ENCODE data around the gene TULP3.

The TULP3 gene

DNA sequence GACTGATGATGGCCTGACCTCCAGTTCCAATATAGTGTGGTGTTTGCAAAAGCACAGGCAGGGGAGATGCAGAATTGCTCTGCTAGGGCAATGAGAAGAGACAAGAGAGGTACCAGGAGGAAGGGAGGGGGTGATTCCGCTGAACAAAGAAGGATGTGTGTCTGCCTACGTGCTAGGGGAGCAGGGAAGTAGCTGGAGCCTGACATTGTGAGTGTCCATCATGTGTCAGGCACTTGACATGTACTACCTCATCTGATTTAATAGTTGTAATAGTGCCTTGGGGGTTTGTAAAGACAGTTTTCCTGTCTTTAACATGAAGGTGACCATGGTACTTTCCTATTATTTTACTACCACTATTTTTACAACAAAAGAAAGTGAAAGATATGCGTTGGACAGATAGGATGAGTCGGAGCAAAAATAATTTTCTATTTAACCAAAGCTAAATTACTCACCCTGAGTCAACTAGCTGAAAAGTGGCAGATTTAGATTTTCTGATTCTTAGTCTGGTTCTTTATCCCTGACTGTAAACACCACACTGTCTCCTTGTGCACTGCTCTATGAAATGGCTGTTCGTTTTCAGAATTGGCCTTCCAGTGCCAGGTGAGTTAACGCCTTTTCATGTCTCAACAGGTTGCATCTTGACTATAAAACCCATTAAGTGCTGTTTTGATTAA lies 34.8 kb downstream of the TULP3 start:
- H3K27me3 Mint-ChIP-seq (ENCODE audit: low read depth): no peaks in the 10 kb centered on the region
- no peak overlapping the region for H3K27ac Mint-ChIP-seq
- no peaks in the 10 kb centered on the region for H3K36me3 Mint-ChIP-seq (ENCODE audit: low read depth)
- no peaks in the 10 kb centered on the region for H3K9me3 Mint-ChIP-seq
- no peak overlapping the region for H3K4me3 Mint-ChIP-seq
- H3K4me1 Mint-ChIP-seq (ENCODE audit: low read depth): no peaks in the 10 kb centered on the region
- no peak for DNase-seq (ENCODE audit: low spot score)

DNA sequence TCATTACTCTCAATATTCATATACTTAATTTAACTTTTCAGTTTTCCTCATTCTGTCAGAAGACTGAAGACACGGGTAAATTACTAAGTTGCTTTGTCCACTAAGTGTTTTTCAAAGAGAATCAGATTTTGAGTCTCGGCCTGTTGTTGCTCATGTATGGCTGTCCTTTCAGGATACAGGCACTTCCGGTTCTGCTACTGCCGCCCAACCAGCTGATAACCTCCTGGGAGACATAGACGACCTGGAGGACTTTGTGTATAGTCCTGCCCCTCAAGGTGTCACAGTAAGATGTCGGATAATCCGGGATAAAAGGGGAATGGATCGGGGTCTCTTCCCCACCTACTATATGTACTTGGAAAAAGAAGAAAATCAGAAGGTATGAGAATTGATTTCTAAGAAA lies 40.2 kb downstream of the TULP3 start:
- Mint-ChIP-seq H3K4me3 (no peak overlapping the region), H3K4me1 (ENCODE audit: low read depth) (no peaks in the 10 kb centered on the region), H3K36me3 (ENCODE audit: low read depth) (peaks cover 7% of the 10 kb centered on the region), H3K27me3 (ENCODE audit: low read depth) (no peaks in the 10 kb centered on the region), H3K27ac (no peak overlapping the region), H3K9me3 (no peaks in the 10 kb centered on the region)
- DNase-seq (ENCODE audit: low spot score): no peak

DNA sequence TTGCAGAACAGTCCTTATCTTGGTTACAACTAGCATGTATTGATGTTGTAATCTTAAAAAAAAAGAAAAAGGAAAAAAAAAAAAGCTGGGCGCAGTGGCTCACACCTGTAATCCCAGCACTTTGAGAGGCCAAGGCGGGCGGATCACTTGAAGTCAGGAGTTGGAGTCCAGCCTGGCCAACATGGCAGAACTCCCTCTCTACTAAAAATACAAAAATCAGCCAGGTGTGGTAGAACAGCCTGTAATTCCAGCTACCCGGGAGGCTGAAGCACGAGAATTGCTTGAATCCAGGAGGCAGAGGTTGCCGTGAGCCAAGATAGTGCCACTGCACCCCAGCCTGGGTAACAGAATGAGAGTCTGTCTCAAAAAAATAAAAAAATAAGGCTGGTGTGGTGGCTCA lies 42.9 kb downstream of the TULP3 start:
- DNase-seq (ENCODE audit: low spot score): no peak
- Mint-ChIP-seq H3K27me3 (ENCODE audit: low read depth) (no peaks in the 10 kb centered on the region), H3K27ac (no peak overlapping the region), H3K36me3 (ENCODE audit: low read depth) (peaks cover 7% of the 10 kb centered on the region), H3K4me1 (ENCODE audit: low read depth) (no peaks in the 10 kb centered on the region), H3K9me3 (no peaks in the 10 kb centered on the region), H3K4me3 (no peak overlapping the region)

DNA sequence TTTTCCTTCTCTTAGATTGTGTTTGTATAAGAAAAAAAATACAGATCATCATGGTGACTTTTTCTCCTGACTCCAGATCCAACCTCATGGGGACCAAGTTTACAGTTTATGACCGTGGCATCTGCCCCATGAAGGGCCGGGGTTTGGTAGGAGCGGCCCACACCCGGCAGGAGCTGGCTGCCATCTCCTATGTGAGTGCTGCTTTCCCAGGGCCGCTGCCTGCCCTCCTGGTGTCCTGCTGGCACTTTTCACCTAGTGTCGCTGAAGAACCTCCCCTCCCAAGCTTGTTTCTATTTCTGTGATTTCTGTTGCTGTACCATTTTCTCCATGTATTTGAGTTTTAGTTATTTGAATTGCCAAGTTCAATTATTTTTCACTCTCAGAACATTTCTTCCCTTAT lies 43.7 kb downstream of the TULP3 start:
- H3K4me1 Mint-ChIP-seq (ENCODE audit: low read depth): no peaks in the 10 kb centered on the region
- no peaks in the 10 kb centered on the region for H3K9me3 Mint-ChIP-seq
- no peak for DNase-seq (ENCODE audit: low spot score)
- no peak overlapping the region for H3K27ac Mint-ChIP-seq
- H3K36me3 Mint-ChIP-seq (ENCODE audit: low read depth): peaks cover 7% of the 10 kb centered on the region
- no peak overlapping the region for H3K4me3 Mint-ChIP-seq
- no peaks in the 10 kb centered on the region for H3K27me3 Mint-ChIP-seq (ENCODE audit: low read depth)

DNA sequence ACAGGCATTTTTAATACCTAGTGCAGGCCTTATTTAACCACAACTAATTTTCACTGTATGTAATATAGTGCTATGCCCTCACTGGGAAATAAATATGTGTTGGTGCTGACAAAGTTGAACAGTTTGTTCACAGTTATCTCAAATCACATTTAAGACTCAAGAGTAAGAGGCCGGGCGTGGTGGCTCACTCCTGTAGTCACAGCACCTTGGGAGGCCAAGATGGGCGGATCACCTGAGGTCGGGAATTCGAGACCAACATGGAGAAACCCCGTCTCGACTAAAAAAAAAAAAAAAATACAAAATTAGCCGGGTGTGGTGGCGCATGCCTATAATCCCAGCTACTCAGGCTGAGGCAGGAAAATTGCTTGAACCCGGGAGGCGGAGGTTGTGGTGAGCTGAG lies 45.6 kb downstream of the TULP3 start:
- no peak overlapping the region for H3K4me3 Mint-ChIP-seq
- no peak overlapping the region for H3K27ac Mint-ChIP-seq
- peaks cover 5% of the 10 kb centered on the region for H3K36me3 Mint-ChIP-seq (ENCODE audit: low read depth)
- DNase-seq (ENCODE audit: low spot score): no peak
- no peaks in the 10 kb centered on the region for H3K27me3 Mint-ChIP-seq (ENCODE audit: low read depth)
- no peaks in the 10 kb centered on the region for H3K9me3 Mint-ChIP-seq
- no peaks in the 10 kb centered on the region for H3K4me1 Mint-ChIP-seq (ENCODE audit: low read depth)

DNA sequence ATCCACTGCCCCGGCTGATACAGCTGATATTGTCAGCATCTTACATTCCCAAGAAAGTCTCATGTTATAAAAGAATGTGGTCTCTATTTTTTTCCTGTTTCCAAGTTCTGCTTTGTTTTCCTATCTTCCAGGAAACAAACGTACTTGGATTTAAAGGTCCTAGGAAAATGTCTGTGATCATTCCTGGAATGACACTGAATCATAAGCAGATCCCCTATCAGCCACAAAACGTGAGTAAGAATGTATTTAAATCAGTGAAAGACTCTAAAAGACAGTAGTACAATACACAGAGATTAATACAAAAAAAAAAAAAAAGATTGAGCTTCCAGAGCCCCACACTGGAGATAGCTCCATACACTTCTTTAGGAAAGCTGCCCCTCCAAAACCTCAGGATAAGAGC lies 46.8 kb downstream of the TULP3 start:
- no peaks in the 10 kb centered on the region for H3K9me3 Mint-ChIP-seq
- no peak for DNase-seq (ENCODE audit: low spot score)
- no peaks in the 10 kb centered on the region for H3K27me3 Mint-ChIP-seq (ENCODE audit: low read depth)
- H3K27ac Mint-ChIP-seq: no peak overlapping the region
- peaks cover 5% of the 10 kb centered on the region for H3K36me3 Mint-ChIP-seq (ENCODE audit: low read depth)
- H3K4me3 Mint-ChIP-seq: no peak overlapping the region
- H3K4me1 Mint-ChIP-seq (ENCODE audit: low read depth): no peaks in the 10 kb centered on the region

DNA sequence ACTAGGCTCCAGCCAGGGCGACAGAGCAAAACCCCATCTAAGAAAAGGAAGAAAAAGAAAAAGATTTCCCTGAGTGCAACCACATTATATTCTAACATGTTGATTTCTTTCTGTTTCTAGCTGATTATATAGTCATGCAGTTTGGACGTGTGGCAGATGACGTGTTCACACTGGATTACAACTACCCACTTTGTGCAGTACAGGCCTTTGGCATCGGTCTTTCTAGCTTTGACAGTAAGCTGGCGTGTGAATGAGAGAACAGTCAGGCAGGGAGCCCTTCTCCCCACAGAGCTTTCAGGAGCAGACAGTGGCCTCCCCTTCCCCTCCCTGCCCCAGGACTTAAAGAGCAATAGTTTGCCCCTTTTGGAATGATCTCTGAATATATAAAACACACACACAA lies 48.5 kb downstream of the TULP3 start:
- no peak overlapping the region for H3K27ac Mint-ChIP-seq
- DNase-seq (ENCODE audit: low spot score): no peak
- H3K27me3 Mint-ChIP-seq (ENCODE audit: low read depth): no peaks in the 10 kb centered on the region
- H3K4me1 Mint-ChIP-seq (ENCODE audit: low read depth): no peaks in the 10 kb centered on the region
- H3K4me3 Mint-ChIP-seq: no peak overlapping the region
- H3K36me3 Mint-ChIP-seq (ENCODE audit: low read depth): peaks cover 3% of the 10 kb centered on the region
- no peaks in the 10 kb centered on the region for H3K9me3 Mint-ChIP-seq

DNA sequence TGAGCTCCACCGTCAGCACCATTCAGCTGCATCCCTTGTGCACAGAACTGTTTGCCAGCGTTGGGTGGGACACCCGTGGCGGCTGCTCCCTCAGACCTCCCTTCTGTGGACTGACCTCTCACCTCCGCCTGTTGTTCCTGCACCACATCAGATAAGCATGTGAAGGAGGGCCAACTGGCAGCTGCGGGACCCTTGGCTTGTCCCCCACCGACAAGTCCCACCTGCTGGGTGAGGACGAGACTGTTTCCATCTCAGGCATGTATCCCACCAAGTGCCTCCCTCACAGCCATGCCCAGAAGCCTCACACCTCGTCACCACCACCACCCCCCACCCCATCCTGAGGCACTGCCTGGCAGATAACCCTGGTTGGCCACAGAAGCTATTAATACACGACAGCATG lies 49.9 kb downstream of the TULP3 start:
- Mint-ChIP-seq H3K27me3 (ENCODE audit: low read depth) (no peaks in the 10 kb centered on the region), H3K27ac (no peak overlapping the region), H3K4me3 (no peak overlapping the region), H3K9me3 (no peaks in the 10 kb centered on the region), H3K36me3 (ENCODE audit: low read depth) (no peaks in the 10 kb centered on the region), H3K4me1 (ENCODE audit: low read depth) (peaks cover 3% of the 10 kb centered on the region)
- DNase-seq (ENCODE audit: low spot score): no peak

DNA sequence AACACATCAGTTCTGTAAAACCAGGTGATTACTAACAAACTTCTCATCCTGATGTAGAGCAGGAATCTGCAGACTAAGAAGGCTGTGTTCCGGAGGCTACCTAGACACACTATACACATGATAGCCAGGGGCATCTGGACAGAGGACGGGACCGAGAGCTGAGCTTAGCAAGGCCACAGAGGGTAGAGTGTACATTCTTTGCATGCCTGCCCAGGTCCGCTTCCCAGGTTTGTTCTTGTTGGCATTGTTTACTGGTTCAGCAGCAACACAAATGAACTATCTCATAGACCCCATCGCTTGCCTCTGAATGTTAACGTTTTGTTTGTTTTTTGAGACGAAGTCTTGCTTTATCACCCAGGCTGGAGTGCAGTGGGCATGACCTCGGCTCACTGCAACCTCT lies 50.8 kb downstream of the TULP3 start:
- Mint-ChIP-seq H3K27ac (no peak overlapping the region), H3K36me3 (ENCODE audit: low read depth) (no peaks in the 10 kb centered on the region), H3K9me3 (no peaks in the 10 kb centered on the region), H3K4me3 (no peak overlapping the region), H3K27me3 (ENCODE audit: low read depth) (no peaks in the 10 kb centered on the region), H3K4me1 (ENCODE audit: low read depth) (peaks cover 3% of the 10 kb centered on the region)
- DNase-seq (ENCODE audit: low spot score): no peak

DNA sequence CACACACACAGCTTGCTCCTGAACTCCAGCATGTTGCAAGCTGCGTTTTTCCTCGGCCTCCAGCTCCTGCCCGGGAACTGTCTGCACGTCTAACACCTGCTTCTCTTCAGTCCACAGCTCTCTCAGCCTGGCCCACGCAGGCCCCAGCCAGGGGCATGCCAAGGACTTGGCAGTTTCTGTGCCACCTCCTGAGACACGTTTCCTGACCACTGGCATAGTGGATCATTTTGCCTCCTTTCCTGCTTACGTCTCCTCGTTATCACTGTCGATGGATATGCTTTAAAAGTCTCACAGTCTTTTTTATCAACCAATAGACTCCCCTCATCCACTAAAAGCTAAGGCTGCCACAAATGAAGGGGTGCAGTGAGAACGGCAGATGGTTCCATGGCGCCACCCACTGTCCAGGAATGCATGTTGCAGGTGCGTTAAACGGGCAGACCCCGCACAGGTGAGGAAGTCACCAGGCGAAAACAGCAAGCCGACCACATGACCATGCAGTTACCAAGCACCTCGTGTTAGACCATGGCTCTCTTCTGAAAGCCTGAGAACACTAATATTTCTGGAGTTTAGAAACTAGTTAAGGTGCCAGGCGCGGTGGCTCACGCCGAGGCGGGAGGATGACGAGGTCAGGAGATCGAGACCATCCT lies 53.8 kb downstream of the TULP3 start:
- Mint-ChIP-seq H3K36me3 (ENCODE audit: low read depth) (no peaks in the 10 kb centered on the region), H3K27ac (no peak overlapping the region), H3K4me1 (ENCODE audit: low read depth) (peaks cover 3% of the 10 kb centered on the region), H3K4me3 (no peak overlapping the region), H3K9me3 (no peaks in the 10 kb centered on the region), H3K27me3 (ENCODE audit: low read depth) (peaks cover 8% of the 10 kb centered on the region)
- DNase-seq (ENCODE audit: low spot score): peak; percentile 35

DNA sequence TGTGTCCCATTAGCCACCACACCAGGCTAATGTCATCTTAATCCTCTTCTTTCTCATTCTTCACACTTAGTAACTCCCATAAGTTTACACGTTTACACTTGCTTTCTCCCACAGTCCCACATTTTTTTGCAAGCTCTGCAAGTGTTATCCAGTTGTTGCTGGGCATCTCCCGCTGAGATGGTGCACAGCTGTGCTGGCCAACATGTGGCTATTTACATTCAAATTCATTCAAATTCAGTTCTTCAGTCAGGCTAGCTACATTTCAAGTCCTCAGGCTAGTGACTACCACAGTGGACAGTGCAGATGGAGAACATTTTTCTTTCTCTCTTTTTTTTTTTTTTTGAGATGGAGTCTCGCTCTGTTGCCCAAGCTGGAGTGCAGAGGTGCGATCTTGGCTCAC lies 58.7 kb downstream of the TULP3 start:
- H3K4me3 Mint-ChIP-seq: no peak overlapping the region
- H3K9me3 Mint-ChIP-seq: no peaks in the 10 kb centered on the region
- H3K27me3 Mint-ChIP-seq (ENCODE audit: low read depth): peaks cover 8% of the 10 kb centered on the region
- no peak for DNase-seq (ENCODE audit: low spot score)
- H3K4me1 Mint-ChIP-seq (ENCODE audit: low read depth): peaks cover 3% of the 10 kb centered on the region
- no peak overlapping the region for H3K27ac Mint-ChIP-seq
- no peaks in the 10 kb centered on the region for H3K36me3 Mint-ChIP-seq (ENCODE audit: low read depth)

DNA sequence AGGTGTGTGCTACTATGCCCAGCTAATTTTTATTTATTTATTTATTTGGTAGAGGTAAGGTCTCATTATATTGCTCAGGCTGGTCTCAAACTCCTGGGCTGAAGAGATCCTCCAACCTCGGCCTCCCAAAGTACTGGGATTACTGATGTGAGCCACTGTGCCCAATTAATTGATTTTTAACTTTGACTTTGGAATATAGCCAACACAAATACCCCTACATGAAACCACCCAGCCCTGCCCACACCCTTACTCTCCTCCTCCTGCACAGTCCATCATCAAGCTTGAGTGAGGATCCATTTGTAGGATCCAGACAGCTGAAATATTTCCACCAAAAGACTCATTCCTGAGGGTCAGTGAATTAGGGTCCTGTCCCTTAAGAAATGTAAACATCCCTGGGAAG lies 65.2 kb downstream of the TULP3 start:
- no peak for DNase-seq (ENCODE audit: low spot score)
- Mint-ChIP-seq H3K4me3 (no peak overlapping the region), H3K27ac (no peak overlapping the region), H3K9me3 (no peaks in the 10 kb centered on the region), H3K4me1 (ENCODE audit: low read depth) (peaks cover 14% of the 10 kb centered on the region), H3K36me3 (ENCODE audit: low read depth) (peaks cover 3% of the 10 kb centered on the region), H3K27me3 (ENCODE audit: low read depth) (peaks cover 35% of the 10 kb centered on the region)

DNA sequence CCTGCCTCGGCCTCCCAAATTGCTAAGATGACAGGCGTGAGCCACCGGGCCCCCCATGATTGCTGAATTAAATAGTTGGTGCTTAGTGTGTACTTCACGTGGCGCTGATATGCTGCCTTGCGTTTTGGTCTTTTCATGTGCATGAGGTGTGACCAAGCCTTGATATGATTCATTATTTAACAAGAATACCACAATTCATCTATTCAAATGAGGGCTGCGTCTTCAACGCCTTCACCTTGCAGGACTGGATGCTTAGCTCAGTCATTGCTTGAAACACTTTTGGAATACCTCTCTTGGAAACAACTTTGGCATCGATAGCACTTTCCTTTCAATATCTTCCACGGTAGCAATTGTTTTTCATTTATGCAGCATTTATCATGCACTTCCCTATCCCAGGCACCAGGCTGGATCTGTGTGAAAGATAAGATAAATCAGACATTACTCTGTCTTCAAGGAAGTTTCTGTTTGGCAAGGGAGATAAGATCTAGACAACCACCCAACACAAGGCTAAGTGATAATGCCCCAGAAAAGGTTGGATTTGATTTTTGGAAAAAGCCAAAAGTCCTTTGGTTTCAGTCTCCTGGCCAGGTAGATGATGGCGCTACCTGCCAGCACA lies 67.2 kb downstream of the TULP3 start:
- H3K4me3 Mint-ChIP-seq: peak overlapping the region; percentile 91
- peaks cover 14% of the 10 kb centered on the region for H3K4me1 Mint-ChIP-seq (ENCODE audit: low read depth)
- H3K9me3 Mint-ChIP-seq: no peaks in the 10 kb centered on the region
- no peak for DNase-seq (ENCODE audit: low spot score)
- peaks cover 3% of the 10 kb centered on the region for H3K36me3 Mint-ChIP-seq (ENCODE audit: low read depth)
- peaks cover 47% of the 10 kb centered on the region for H3K27me3 Mint-ChIP-seq (ENCODE audit: low read depth)
- no peak overlapping the region for H3K27ac Mint-ChIP-seq

DNA sequence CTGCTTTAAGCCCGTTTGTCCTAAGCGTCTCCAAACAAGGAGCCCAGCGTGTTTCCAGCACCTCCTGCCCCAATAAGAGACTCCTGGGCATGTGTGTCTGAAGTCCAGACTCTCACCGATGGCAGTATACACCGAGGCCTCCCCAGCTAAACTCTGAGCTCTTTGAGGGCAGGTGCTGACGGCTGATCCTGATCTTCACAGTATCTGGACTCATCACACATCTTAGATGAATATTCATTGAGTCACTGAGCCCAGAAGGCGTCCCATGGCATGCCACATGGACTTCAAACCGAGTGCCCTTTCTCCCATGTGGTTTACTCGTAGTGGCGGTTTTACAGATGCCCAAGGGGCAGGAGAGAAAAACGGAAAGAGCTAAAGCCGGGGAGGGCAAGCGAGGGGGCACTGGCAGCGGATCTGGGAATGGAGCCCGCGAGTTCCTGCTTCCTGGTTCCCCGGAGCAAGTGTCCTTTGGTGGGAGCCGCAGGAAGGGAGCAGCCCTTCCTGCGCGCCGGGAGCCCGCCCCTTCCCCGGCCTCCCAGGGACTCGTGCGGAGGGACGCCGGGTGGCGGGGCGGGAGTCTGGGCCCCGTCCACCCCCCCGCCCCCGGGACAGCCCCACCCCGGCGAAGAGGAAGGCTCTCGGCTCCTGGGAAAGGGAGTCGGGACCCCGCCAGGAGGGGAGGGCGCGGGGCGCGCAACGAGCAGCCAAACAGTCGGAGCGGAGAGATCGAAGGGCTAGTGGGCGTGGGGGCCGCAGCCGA lies 67.9 kb downstream of the TULP3 start:
- Mint-ChIP-seq H3K4me1 (ENCODE audit: low read depth) (peaks cover 14% of the 10 kb centered on the region), H3K4me3 (peak overlapping the region; percentile 91), H3K27ac (peak overlapping the region; percentile 45), H3K36me3 (ENCODE audit: low read depth) (peaks cover 3% of the 10 kb centered on the region), H3K9me3 (no peaks in the 10 kb centered on the region), H3K27me3 (ENCODE audit: low read depth) (peaks cover 50% of the 10 kb centered on the region)
- peak; percentile 11 for DNase-seq (ENCODE audit: low spot score)

Data from T-helper 2 cell treated with Interferon-gamma antibody and Interleukin-4, amounts not matched to agents 5 μg/mL and 100 μg/mL, for 36 hours (primary cell).